HG03354 (cell line): ENCODE measurements around the gene ADCY4.

Experiments
- ATAC-seq: cut with Tn5 transposase; IDR thresholded peaks from one replicate; pipeline ENCODE4 v1.9.1; 2021; ENCODE audit warnings: mild to moderate bottlenecking; ENCODE audit not compliant: unreplicated experiment, poor library complexity, severe bottlenecking

Gene ADCY4

GRCh38 chr14:24281636-24282035 is 53.2 kb downstream of the ADCY4 start:
- ATAC-seq: no peak

- ATAC-seq: no peak
Measured at GRCh38 chr14:24280797-24281460, 53.9 kb downstream of the ADCY4 start.

GRCh38 chr14:24279301-24280186 is 55.3 kb downstream of the ADCY4 start:
- peak; percentile 59 for ATAC-seq

GRCh38 chr14:24278424-24278823 is 56.4 kb downstream of the ADCY4 start:
- no peak for ATAC-seq

GRCh38 chr14:24277606-24278321 is 57.1 kb downstream of the ADCY4 start:
- no peak for ATAC-seq

GRCh38 chr14:24277071-24277470 is 57.8 kb downstream of the ADCY4 start:
- ATAC-seq: no peak

GRCh38 chr14:24274101-24274543 is 60.7 kb downstream of the ADCY4 start:
- peak; percentile 37 for ATAC-seq

GRCh38 chr14:24273422-24273998 is 61.4 kb downstream of the ADCY4 start:
- no peak for ATAC-seq

GRCh38 chr14:24272467-24272866 is 62.4 kb downstream of the ADCY4 start:
- no peak for ATAC-seq

GRCh38 chr14:24271834-24272263 is 63.0 kb downstream of the ADCY4 start:
- ATAC-seq: no peak

GRCh38 chr14:24271134-24271833 is 63.6 kb downstream of the ADCY4 start, which contains the start of gene RABGGTA:
Gene RABGGTA, minus strand, starts transcription at chr14:24271597. Its CDS starts 482 bp downstream, at chr14:24271115.
- ATAC-seq: peak; percentile 90

GRCh38 chr14:24270537-24271133 is 64.2 kb downstream of the ADCY4 start:
- no peak for ATAC-seq

GRCh38 chr14:24269910-24270536 is 64.8 kb downstream of the ADCY4 start:
- ATAC-seq: no peak

GRCh38 chr14:24269368-24269767 is 65.5 kb downstream of the ADCY4 start:
- no peak for ATAC-seq
